Ishikawa (cell line): Measurements from ENCODE around the gene CDPF1.

ENCODE experiments used
- CREB1 ChIP-seq: IDR thresholded peaks from 2 replicates; pipeline ENCODE4 v1.6.1; 2012; ENCODE audit warnings: low read depth
- EP300 ChIP-seq: IDR thresholded peaks from 2 replicates; pipeline ENCODE4 v1.6.1; 2012; ENCODE audit warnings: borderline replicate concordance
- MAX ChIP-seq: IDR thresholded peaks from 2 replicates; pipeline ENCODE4 v1.6.1; 2012
- TAF1 ChIP-seq: IDR thresholded peaks from 2 replicates; pipeline ENCODE4 v1.6.1; 2012; ENCODE audit warnings: low read depth, mild to moderate bottlenecking
- YY1 ChIP-seq: IDR thresholded peaks from 2 replicates; pipeline ENCODE4 v1.6.1; 2012; ENCODE audit warnings: low read depth
- ZBTB7A ChIP-seq: IDR thresholded peaks from 2 replicates; pipeline ENCODE4 v1.6.1; 2012; ENCODE audit warnings: low read depth

- no peak for TF ChIP-seq CREB1
- no peak for TF ChIP-seq YY1
- TF ChIP-seq EP300: no peak
- no peak for TF ChIP-seq ZBTB7A
- no peak for TF ChIP-seq MAX
- no peak for TF ChIP-seq TAF1
Measured at GRCh38 chr22:46234969-46235368, 15.1 kb downstream of the CDPF1 start.
